Ovary (tissue), 3 donors: ENCODE results near the gene ROR2.

Source experiments
- EP300 ChIP-seq: sonication (generic); formaldehyde crosslinking; IDR thresholded peaks from one replicate; pipeline ENCODE4 v1.6.1; 2017; ENCODE audit warnings: antibody characterized with exemption
- POLR2A ChIP-seq: fragments of 450-650 bp; IDR thresholded peaks from one replicate; pipeline ENCODE4 v1.6.1; 2017; ENCODE audit warnings: antibody characterized with exemption, mild to moderate bottlenecking, moderate library complexity
- TF ChIP-seq, protein P1 (sequence below), 3 donors: fragments of 450-650 bp in 2 of 3; fragments of 200-600 bp in 1 of 3; IDR thresholded peaks; one replicate each; pipeline versions ENCODE4 v1.5.1 to v1.8.0; 2016 to 2022; ENCODE audit warnings: antibody characterized with exemption in 3 of 3, mild to moderate bottlenecking in 1 of 3
- donor health status: DM: no; HTN: no; CAD: no.

DNA sequence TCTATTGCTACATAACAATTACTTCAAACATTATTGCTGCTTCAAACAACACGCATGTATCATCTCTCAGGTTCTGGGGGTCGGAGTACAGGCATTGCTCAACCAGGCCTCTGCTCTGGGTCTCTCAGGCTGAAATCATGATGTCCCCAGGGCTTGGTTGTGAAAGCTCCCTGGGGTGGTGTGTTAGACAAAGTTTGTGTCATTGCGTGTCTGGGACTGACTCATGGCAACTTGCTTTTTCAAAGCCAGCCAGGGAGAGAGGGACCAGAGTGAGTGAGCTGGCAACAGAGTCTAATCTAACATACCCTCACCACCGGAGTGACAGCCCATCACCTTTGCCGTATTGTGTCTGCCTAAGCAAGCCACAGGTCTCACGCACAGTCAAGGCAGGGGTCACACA is 267.2 kb downstream of the ROR2 start:
- TF ChIP-seq, protein P1, sequence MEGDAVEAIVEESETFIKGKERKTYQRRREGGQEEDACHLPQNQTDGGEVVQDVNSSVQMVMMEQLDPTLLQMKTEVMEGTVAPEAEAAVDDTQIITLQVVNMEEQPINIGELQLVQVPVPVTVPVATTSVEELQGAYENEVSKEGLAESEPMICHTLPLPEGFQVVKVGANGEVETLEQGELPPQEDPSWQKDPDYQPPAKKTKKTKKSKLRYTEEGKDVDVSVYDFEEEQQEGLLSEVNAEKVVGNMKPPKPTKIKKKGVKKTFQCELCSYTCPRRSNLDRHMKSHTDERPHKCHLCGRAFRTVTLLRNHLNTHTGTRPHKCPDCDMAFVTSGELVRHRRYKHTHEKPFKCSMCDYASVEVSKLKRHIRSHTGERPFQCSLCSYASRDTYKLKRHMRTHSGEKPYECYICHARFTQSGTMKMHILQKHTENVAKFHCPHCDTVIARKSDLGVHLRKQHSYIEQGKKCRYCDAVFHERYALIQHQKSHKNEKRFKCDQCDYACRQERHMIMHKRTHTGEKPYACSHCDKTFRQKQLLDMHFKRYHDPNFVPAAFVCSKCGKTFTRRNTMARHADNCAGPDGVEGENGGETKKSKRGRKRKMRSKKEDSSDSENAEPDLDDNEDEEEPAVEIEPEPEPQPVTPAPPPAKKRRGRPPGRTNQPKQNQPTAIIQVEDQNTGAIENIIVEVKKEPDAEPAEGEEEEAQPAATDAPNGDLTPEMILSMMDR (IDR thresholded peaks at IDR 0.05) = no peak
- TF ChIP-seq POLR2A (no peak), EP300 (no peak)
